Kidney (tissue), 14 donors: Measurements from ENCODE around the gene SUCLA2. TPM values are rescaled to one million over a fixed set of nuclear protein-coding genes. Genes with fewer than 3 reads are reported as not detected.
"Not testable (repeated sequence)": the region's sequence is repeated elsewhere in the genome, so short reads cannot be mapped to it uniquely, and the experiment has no call there.

Experiments
- DNase-seq, 5 donors: peaks; one replicate each; pipeline ENCODE4 v3.0.0-alpha.2; 2013 to 2020
- FAIRE-seq: peaks from 2 replicates; lab custom pipeline; 2012; peaks lifted over from hg19 to GRCh38; lab: Jason Lieb, UNC
- H3K27ac ChIP-seq, 2 donors: one replicate each; pipeline ENCODE4 v1.7.0; 2013; ENCODE audit warnings: low read depth in 2 of 2, low read length in 2 of 2, inconsistent platforms in 1 of 2
- H3K27me3 ChIP-seq: one replicate; pipeline ENCODE4 v1.7.1; 2013; ENCODE audit warnings: low read length, inconsistent platforms; ENCODE audit not compliant: control insufficient read depth, insufficient read depth
- H3K36me3 ChIP-seq, 3 donors: one replicate each; pipeline versions ENCODE4 v1.7.0 to v1.7.1; 2013; ENCODE audit warnings: low read length in 3 of 3, control low read depth in 1 of 3, inconsistent platforms in 1 of 3; ENCODE audit not compliant: insufficient read depth in 3 of 3, control insufficient read depth in 2 of 3
- H3K4me1 ChIP-seq, 3 donors: one replicate each; pipeline versions ENCODE4 v1.7.0 to v1.7.1; 2013; ENCODE audit warnings: low read length in 3 of 3, inconsistent platforms in 1 of 3, low read depth in 1 of 3; ENCODE audit not compliant: control insufficient read depth in 2 of 3, insufficient read depth in 2 of 3
- H3K4me3 ChIP-seq, 3 donors: one replicate each; pipeline versions ENCODE4 v1.7.0 to v1.8.1; 2013; ENCODE audit warnings: low read length in 3 of 3, control low read depth in 1 of 3, inconsistent platforms in 1 of 3
- H3K9ac ChIP-seq, 3 donors: one replicate each; pipeline versions ENCODE4 v1.7.0 to v1.7.1; 2013; ENCODE audit warnings: low read length in 3 of 3, control low read depth in 1 of 3, inconsistent platforms in 1 of 3
- H3K9me3 ChIP-seq, 3 donors: one replicate each; pipeline versions ENCODE4 v1.7.0 to v1.7.1; 2013; ENCODE audit warnings: low read length in 3 of 3, control low read depth in 1 of 3, inconsistent platforms in 1 of 3; ENCODE audit not compliant: control insufficient read depth in 2 of 3, insufficient read depth in 1 of 3
- CTCF ChIP-seq: IDR thresholded peaks from 3 replicates; pipeline ENCODE4 v1.5.1; 2012; ENCODE audit warnings: mild to moderate bottlenecking, moderate library complexity, borderline replicate concordance; ENCODE audit not compliant: insufficient read depth; ENCODE audit errors: extremely low read depth
- intact Hi-C: fragments of 100-400 bp; cut with DNase I; formaldehyde crosslinking; loops from one replicate; pipeline ENCODE4 v1.11.1; 2022
- polyA plus RNA-seq: library from polyadenylated mRNA; stranded (reverse); fragments of 350-450 nt; fragmentation: Illumina TruSeq; extraction: RNeasy Lipid Tissue Mini Kit (QIAGEN cat#74804); gene quantifications from one replicate; pipeline ENCODE4 v1.2.3, GENCODE V29; 2014; ENCODE audit warnings: low read depth, low replicate concordance; ENCODE audit not compliant: insufficient read depth
- total RNA-seq: library from RNA; stranded (reverse); fragmentation: NEBNext Ultra II Directional; extraction: Animal tissue kit (Norgen Biotek cat#: 25700); gene quantifications from one replicate; pipeline ENCODE4 v1.2.1, GENCODE V29; 2021
- donor health status: control.
- donor health status: control.
- donor health status: control.
- donor health status: control.
- donor health status: control.
- donor health status: DM: yes; HTN: yes; CAD: no.
- donor health status: Normal renal cell carcinoma (clear cell type).

SUCLA2 gene
- total and polyA plus RNA-seq, 2 donors from 2014 or later = 50.7 to 70.4 TPM

DNA sequence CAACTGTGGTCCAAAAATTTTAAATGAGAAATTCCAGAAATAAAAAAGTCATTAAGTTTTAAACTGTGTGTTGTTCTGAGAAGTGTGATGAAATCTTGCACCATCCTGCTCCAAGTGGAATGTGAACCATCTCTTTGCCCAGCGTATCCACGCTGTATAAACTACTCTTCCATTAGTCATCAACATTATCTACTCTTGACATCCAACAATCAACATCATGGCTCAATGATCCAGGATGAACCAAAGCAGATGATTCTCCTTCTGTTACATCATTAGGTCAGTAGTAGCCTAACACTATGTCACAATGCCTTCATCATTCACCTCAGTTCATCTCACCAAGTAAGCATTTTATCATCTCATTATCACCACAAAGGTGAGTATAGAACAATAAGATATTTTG lies 55.3 kb downstream of the SUCLA2 start:
- no peak for DNase-seq
- Histone ChIP-seq H3K4me1 (no peaks in the 10 kb centered on the region), H3K36me3 (peaks cover 2 to 15% (median 10%) of the 10 kb centered on the region in 3 donors), H3K27me3 (no peaks in the 10 kb centered on the region), H3K4me3 (no peak overlapping the region), H3K9ac (no peak overlapping the region), H3K9me3 (no peaks in the 10 kb centered on the region), H3K27ac (no peak overlapping the region)
- intact Hi-C loops = no loop called here
- TF ChIP-seq CTCF = no peak
- no peak for FAIRE-seq

DNA sequence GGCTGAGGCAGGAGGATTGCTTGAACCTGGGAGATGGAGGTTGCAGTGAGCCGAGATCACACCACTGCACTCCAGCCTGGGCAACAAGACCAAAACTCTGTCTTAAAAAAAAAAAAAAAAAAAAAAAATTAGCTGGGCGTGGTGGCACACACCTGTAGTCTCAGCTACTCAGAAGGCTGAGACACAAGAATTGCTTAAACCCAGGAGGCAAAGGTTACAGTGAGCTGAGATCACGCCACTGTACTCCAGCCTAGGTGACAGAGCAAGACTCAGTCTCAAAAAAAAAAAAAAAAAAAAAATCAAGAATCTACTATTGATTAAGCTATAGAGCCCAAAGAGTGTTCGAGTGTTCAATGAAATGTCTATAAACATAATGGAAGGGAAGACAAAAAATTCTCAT lies 55.9 kb downstream of the SUCLA2 start:
- FAIRE-seq, DNase-seq, H3K27ac ChIP-seq: not testable (repeated sequence)

GRCh38 chr13:47934371-47934770 lies 66.7 kb downstream of the SUCLA2 start:
- no peaks in the 10 kb centered on the region for H3K36me3 ChIP-seq
- H3K9me3 ChIP-seq = no peaks in the 10 kb centered on the region
- H3K27me3 ChIP-seq = no peaks in the 10 kb centered on the region
- no peak overlapping the region for H3K4me3 ChIP-seq
- no peak overlapping the region for H3K27ac ChIP-seq
- FAIRE-seq (no peak), DNase-seq (no peak)
- no peak for TF ChIP-seq CTCF
- peaks cover 0 to 4% (median 0%) of the 10 kb centered on the region in 3 donors for H3K4me1 ChIP-seq
- intact Hi-C loops = no loop called here
- no peak overlapping the region for H3K9ac ChIP-seq

More for the DNA sequence above, 55.9 kb downstream of the SUCLA2 start:
- H3K9ac ChIP-seq, H3K9me3 ChIP-seq, H3K4me3 ChIP-seq, H3K4me1 ChIP-seq, intact Hi-C loops, H3K27me3 ChIP-seq: not testable (repeated sequence)
- H3K36me3 ChIP-seq = peaks cover 2 to 15% (median 10%) of the 10 kb centered on the region in 3 donors

- H3K27ac ChIP-seq = no peak overlapping the region
- TF ChIP-seq CTCF = no peak
- no peaks in the 10 kb centered on the region for H3K27me3 ChIP-seq
- intact Hi-C loops = no loop called here
- peaks cover 0 to 4% (median 0%) of the 10 kb centered on the region in 3 donors for H3K4me1 ChIP-seq
- no peaks in the 10 kb centered on the region for H3K36me3 ChIP-seq
- FAIRE-seq = no peak
- DNase-seq = peak in 2 of 5 donors; percentile 34 to 51
- H3K4me3 ChIP-seq = no peak overlapping the region
- H3K9me3 ChIP-seq = no peaks in the 10 kb centered on the region
- no peak overlapping the region for H3K9ac ChIP-seq
These were observed 67.8 kb downstream of the SUCLA2 start for GRCh38 chr13:47932950-47933923.
